ENCODE measurements around the gene STPG1. TPM values are rescaled to one million over a fixed set of nuclear protein-coding genes. Genes with fewer than 3 reads are reported as not detected.

STPG1 gene
- total and polyA plus RNA-seq, 9 of the 15 experiments (the other 6 are each of a cell fraction or from before 2014, with no cell fraction given): 5.0 to 11.9 (median 8.3) TPM

DNA sequence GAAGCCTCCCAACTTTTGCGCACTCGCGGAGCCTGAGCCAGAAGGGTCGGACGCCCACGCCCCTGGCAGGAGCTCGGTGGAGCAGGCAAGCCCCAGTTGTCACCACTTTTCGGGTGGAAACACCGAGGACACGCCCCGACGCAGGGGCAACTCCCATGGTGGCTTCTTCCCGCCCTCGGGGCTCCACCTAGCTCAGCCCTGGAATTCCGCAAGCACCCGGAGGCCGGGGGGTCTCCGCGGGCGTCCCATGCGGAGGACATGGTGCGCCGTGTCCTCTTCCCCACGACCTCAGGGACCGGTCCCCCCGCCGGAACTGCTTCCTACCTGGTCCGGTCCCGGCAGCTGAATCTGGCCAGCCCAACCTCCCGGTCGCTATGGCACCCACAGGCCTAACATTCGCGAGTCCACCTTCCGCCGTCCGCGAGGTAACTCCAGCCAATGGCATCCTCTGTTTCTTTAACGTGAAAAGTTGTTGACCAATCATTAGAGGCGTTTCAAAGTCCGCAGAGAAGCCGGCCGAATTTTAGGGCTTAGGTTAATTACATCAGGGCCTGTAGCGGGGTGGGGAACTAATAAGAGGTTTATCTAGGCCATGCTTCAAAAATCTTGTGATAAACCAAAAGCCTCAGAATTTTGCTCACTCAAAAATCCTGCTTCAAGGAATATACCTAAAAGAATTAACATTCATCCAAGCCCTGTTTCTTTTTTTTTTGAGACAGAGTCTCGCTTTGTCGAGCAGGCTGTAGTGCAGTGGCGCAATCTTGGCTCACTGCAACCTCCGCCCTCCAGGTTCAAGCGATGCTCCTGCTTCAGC, at the start of gene STPG1 (continued):
- TF ChIP-seq TARDBP (IDR thresholded peaks at IDR 0.05) (peak; percentile 97), EP300 (IDR thresholded peaks at IDR 0.05; ENCODE audit: low read length) (no peak), DIDO1 (tag; IDR thresholded peaks at IDR 0.05; ENCODE audit: low read depth) (no peak), PHB (CRISPR knock-in tag; IDR thresholded peaks at IDR 0.05) (no peak), ZNF347 (CRISPR knock-in tag; IDR thresholded peaks at IDR 0.05; ENCODE audit: low read depth) (no peak), MCM7 (IDR thresholded peaks at IDR 0.05) (no peak), ZNF766 (CRISPR knock-in tag; conservative IDR thresholded peaks at IDR 0.05) (peak; percentile 96), ZNF77 (CRISPR knock-in tag; IDR thresholded peaks at IDR 0.05) (no peak), ZNF764 (CRISPR knock-in tag; IDR thresholded peaks at IDR 0.05; ENCODE audit: low read depth) (no peak), GABPB1 (CRISPR knock-in tag; IDR thresholded peaks at IDR 0.05) (peak; percentile 84), CC2D1A (IDR thresholded peaks at IDR 0.05) (peak; percentile 100), PML (IDR thresholded peaks at IDR 0.05; ENCODE audit: low read length) (peak; percentile 44; the same call in 1 of the 2 replicates), SAP30 (IDR thresholded peaks at IDR 0.05; ENCODE audit: borderline replicate concordance, insufficient read depth, low read depth, low read length, poor library complexity, severe bottlenecking) (peak; percentile 58), ARNT (IDR thresholded peaks at IDR 0.05) (peak in 1 of 2 experiments; percentile 64; a peak in 1 of 4 replicates), POLR3A (IDR thresholded peaks at IDR 0.05; ENCODE audit: borderline replicate concordance, extremely low read depth, insufficient read depth, insufficient read length) (no peak), SP1 (CRISPR knock-in tag; IDR thresholded peaks at IDR 0.05) (no peak; the same call in 1 of the 2 replicates), FOXK2 (conservative IDR thresholded peaks at IDR 0.05 in 1 of 2, IDR thresholded peaks at IDR 0.05 in 1 of 2; ENCODE audit: low read depth in 2 of 2) (peak; percentile 32 to 58; a peak in 2 of 4 replicates), PRPF4 (IDR thresholded peaks at IDR 0.05; ENCODE audit: insufficient read depth, low read depth, low read length, poor library complexity, severe bottlenecking) (no peak), CBX5 (IDR thresholded peaks at IDR 0.05; ENCODE audit: borderline replicate concordance, low read depth) (no peak), PPARD (CRISPR knock-in tag; IDR thresholded peaks at IDR 0.05) (no peak)
- TF ChIP-seq, protein P1, sequence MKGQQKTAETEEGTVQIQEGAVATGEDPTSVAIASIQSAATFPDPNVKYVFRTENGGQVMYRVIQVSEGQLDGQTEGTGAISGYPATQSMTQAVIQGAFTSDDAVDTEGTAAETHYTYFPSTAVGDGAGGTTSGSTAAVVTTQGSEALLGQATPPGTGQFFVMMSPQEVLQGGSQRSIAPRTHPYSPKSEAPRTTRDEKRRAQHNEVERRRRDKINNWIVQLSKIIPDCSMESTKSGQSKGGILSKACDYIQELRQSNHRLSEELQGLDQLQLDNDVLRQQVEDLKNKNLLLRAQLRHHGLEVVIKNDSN (CRISPR knock-in tag; IDR thresholded peaks at IDR 0.05): no peak
- TF ChIP-seq, protein P2, sequence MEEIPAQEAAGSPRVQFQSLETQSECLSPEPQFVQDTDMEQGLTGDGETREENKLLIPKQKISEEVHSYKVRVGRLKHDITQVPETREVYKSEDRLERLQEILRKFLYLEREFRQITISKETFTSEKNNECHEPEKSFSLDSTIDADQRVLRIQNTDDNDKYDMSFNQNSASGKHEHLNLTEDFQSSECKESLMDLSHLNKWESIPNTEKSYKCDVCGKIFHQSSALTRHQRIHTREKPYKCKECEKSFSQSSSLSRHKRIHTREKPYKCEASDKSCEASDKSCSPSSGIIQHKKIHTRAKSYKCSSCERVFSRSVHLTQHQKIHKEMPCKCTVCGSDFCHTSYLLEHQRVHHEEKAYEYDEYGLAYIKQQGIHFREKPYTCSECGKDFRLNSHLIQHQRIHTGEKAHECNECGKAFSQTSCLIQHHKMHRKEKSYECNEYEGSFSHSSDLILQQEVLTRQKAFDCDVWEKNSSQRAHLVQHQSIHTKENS (CRISPR knock-in tag; IDR thresholded peaks at IDR 0.05): no peak
- TF ChIP-seq, protein P3, sequence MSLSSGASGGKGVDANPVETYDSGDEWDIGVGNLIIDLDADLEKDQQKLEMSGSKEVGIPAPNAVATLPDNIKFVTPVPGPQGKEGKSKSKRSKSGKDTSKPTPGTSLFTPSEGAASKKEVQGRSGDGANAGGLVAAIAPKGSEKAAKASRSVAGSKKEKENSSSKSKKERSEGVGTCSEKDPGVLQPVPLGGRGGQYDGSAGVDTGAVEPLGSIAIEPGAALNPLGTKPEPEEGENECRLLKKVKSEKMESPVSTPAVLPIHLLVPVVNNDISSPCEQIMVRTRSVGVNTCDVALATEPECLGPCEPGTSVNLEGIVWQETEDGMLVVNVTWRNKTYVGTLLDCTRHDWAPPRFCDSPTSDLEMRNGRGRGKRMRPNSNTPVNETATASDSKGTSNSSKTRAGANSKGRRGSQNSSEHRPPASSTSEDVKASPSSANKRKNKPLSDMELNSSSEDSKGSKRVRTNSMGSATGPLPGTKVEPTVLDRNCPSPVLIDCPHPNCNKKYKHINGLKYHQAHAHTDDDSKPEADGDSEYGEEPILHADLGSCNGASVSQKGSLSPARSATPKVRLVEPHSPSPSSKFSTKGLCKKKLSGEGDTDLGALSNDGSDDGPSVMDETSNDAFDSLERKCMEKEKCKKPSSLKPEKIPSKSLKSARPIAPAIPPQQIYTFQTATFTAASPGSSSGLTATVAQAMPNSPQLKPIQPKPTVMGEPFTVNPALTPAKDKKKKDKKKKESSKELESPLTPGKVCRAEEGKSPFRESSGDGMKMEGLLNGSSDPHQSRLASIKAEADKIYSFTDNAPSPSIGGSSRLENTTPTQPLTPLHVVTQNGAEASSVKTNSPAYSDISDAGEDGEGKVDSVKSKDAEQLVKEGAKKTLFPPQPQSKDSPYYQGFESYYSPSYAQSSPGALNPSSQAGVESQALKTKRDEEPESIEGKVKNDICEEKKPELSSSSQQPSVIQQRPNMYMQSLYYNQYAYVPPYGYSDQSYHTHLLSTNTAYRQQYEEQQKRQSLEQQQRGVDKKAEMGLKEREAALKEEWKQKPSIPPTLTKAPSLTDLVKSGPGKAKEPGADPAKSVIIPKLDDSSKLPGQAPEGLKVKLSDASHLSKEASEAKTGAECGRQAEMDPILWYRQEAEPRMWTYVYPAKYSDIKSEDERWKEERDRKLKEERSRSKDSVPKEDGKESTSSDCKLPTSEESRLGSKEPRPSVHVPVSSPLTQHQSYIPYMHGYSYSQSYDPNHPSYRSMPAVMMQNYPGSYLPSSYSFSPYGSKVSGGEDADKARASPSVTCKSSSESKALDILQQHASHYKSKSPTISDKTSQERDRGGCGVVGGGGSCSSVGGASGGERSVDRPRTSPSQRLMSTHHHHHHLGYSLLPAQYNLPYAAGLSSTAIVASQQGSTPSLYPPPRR (CRISPR knock-in tag; IDR thresholded peaks at IDR 0.05; ENCODE audit: borderline replicate concordance): no peak
